Superior temporal gyrus (tissue), 1 donor: Measurements from ENCODE around the gene ATF4.
A peak's percentile ranks its signal among the peaks of the same experiment; 100 is the strongest.
"Not testable (repeated sequence)": the region's sequence is repeated elsewhere in the genome, so short reads cannot be mapped to it uniquely, and the experiment has no call there.

Experiments used
- DNase-seq: peaks from one replicate; pipeline ENCODE4 v3.0.0-alpha.2; 2016; ENCODE audit errors: extremely low spot score

The ATF4 gene

GRCh38 chr22:39510529-39511149 is 9.7 kb upstream of the ATF4 start:
- no peak for DNase-seq

DNA sequence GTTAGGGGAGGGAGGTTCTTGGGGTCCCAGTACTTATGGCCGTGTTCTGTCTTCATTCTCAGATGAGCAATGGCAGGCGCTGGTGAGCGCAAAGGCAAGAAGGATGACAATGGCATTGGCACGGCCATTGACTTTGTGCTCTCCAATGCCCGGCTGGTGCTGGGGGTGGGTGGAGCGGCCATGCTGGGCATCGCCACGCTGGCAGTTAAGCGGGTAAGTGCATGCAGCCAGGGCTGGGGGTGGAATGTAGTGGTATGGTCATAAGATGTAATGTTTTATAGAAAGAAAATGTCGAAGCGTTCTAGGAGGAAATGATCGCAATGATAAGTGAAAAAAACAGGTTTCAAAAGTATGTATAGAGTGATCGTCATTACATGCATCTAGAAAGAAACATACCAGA is 9.1 kb upstream of the ATF4 start:
- no peak for DNase-seq

GRCh38 chr22:39512026-39512425 is 8.3 kb upstream of the ATF4 start:
- no peak for DNase-seq

- no peak for DNase-seq
Observed at GRCh38 chr22:39513791-39514190, 6.6 kb upstream of the ATF4 start.

- DNase-seq, result peak; percentile 84
Observed at GRCh38 chr22:39514373-39514973, 5.9 kb upstream of the ATF4 start.

GRCh38 chr22:39515266-39516050 is 4.9 kb upstream of the ATF4 start:
- no peak for DNase-seq

DNA sequence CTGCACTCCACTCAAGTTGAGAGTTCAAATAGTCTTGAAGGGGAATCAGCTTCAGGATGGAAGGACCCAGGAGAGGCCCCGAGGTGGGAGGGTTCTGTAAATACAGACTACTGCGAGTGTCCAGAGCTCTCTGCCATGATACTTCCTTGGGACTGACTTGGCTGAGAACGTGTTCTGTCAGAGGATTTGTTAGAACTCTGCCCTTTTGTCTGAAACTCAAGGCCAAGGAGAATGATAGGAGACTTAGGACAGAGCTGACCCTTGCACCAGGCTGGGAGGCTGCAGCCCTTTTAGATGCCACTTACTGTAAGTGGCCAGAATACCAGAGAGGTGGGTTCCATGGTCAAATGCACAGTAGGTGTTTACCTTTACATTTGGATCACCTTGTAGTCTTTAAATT is 2.9 kb upstream of the ATF4 start:
- DNase-seq, result no peak

DNA sequence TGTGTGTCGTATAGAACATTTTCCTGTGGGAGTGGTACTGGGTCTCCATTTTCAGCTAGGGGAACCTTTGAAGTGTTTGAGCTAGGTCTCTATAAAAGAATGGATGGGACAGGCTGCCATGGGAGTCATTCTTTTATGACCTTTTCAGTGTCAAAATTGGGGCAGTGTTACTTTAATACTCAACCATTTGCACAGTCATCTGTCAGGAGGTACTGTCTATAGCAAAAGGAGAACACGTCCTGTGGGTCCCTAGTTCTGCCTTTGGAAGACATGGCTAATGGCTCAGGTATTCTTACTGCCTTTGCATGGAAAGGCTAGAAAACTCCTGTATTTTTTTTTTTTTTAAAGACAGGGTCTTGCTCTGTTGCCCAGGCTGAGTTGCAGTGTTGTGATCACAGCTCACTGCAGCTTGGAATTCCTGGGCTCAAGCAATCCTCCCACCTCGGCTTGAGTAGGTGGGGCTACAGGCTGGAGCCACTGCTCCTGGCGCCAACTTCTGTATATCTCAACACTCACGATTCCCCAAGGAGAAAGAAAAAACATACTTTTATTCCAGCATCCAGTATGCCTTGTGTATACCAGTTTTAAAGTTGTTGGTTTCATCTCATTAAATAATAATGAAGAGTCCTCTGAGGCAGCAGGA is 2.1 kb upstream of the ATF4 start:
- DNase-seq, result no peak

GRCh38 chr22:39518996-39519680 is 1.2 kb upstream of the ATF4 start:
- no peak for DNase-seq

DNA sequence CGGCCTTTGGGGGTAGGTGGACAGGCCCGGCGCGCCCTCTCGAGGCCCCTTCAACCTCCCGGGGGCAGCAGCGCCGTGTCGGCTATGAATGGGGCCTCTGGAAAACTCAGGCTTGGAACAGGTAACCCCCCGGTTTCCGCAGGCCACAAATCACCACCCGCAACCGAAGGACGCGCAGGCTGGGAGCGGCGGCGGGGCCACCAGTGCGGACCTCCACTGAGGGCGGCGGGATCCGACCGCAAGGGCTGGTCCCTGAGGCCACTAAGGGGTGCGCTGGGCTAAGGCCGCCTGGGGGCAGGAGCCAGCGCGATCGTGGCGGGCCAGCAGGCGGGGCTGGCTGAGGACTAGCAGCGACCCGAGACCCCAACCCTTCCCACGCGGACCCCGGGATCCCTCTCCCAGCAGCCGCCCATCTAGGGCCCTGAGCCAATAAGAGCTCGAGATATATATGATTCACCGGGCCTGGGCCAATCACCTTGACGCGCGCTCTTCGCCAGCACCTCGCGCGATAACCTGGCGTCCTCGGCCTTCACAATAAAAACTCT is 609 bp upstream of the ATF4 start:
- DNase-seq, result peak; percentile 93

DNA sequence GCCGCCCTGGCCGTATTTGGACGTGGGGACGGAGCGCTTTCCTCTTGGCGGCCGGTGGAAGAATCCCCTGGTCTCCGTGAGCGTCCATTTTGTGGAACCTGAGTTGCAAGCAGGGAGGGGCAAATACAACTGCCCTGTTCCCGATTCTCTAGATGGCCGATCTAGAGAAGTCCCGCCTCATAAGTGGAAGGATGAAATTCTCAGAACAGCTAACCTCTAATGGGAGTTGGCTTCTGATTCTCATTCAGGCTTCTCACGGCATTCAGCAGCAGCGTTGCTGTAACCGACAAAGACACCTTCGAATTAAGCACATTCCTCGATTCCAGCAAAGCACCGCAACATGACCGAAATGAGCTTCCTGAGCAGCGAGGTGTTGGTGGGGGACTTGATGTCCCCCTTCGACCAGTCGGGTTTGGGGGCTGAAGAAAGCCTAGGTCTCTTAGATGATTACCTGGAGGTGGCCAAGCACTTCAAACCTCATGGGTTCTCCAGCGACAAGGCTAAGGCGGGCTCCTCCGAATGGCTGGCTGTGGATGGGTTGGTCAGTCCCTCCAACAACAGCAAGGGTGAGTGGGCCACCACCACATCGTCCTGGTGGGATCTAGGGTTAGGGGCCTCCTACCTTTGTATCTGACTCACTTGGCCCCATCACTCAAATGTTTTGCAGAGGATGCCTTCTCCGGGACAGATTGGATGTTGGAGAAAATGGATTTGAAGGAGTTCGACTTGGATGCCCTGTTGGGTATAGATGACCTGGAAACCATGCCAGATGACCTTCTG is 934 bp downstream of the ATF4 start:
- DNase-seq, result peak; percentile 58

- not testable (repeated sequence) for DNase-seq
Observed at GRCh38 chr22:39522091-39522490, 1.7 kb downstream of the ATF4 start.

DNA sequence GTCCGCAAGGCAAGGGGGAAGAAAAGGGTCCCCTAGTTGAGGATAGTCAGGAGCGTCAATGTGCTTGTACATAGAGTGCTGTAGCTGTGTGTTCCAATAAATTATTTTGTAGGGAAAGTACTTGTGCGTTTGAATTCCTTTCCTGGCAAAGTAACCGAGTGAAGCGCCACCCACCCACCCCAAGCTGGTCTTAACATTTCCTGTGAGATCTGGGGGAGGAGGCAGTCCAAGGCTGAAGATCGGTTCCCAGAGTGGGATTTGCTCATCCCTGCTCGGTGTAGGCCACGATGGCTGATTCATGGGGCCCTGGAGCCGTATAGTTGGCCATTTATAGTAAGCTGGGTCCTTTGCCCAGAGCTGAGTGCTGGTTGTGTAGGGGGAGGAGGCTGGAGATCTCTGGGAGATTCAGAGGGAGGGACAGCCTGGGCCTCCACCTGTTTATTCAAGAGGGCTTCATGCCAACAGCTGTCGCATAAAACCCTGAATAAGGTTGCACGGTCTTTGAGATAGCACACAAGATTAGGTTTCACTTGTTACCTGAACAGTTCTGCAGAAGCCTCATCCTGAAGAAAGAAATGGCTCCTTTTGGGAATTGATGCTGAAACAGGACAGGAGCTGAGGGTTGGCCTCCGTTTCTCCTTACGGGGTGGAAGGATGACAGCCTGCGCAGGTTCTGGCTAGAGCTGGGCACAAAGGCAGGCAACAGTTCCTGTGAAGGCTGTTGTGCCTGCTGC is 2.4 kb downstream of the ATF4 start:
- DNase-seq, result peak; percentile 55

GRCh38 chr22:39524089-39524752 is 3.9 kb downstream of the ATF4 start:
- no peak for DNase-seq

DNA sequence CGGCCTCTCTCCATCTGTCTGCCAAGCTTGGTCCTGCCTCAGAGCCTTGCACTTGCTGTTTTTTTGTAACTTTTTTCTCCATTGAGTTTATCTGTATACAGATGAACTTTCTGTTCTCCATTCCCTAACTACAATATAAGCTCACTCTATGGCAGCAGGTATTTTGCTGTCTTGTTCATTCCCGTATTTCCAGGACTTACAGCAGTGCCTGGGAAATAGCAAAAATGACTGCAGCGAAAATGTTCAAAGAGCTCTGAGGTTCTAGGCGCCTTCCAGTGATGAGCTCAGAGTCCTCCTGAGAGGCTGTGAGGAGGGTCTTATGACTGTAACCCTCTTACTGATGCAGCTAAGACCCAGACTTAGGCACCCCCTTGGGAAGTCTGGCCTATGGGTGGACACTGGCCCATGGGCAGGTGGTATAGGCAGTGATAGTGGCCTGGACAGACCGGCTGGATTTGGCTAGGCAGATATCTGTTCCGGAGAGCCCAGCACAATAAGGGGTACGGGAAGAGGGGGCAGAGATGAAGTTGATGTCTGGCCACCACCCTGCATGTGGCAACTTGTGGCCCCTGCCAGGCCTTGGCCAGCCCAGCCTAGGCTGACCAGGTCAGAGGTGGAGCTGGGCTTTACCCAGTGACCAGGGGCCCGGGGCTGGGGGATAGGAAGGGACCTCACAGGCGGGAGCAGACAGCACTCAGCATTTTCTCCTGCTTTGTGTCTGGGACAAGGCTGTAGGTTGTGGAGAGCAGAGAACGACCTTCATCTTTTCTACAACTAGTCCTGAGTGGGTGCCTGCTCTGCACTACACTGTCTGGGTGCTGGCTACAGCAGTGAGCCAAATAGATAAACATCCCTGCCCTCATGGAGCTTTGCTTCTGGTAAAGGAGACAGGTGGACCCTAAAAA is 4.6 kb downstream of the ATF4 start:
- DNase-seq, result no peak

DNA sequence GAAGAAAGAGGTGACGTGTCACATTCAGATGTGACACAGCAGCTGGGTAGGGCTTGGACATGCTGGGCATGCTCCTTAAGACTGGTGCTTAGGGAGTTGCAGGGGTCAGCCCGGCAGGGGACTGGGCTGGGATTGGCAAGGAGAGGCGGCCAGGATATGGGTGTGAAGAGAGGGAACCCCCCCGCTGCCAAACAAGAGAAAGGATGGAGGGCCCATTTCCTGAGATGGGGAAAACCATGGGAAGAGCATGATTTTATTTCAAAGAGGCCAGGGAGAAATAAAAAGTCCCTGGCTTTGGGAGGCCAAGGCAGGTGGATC is 5.3 kb downstream of the ATF4 start:
- DNase-seq, result no peak

- DNase-seq, result no peak
Observed at GRCh38 chr22:39526736-39527171, 6.4 kb downstream of the ATF4 start.

DNA sequence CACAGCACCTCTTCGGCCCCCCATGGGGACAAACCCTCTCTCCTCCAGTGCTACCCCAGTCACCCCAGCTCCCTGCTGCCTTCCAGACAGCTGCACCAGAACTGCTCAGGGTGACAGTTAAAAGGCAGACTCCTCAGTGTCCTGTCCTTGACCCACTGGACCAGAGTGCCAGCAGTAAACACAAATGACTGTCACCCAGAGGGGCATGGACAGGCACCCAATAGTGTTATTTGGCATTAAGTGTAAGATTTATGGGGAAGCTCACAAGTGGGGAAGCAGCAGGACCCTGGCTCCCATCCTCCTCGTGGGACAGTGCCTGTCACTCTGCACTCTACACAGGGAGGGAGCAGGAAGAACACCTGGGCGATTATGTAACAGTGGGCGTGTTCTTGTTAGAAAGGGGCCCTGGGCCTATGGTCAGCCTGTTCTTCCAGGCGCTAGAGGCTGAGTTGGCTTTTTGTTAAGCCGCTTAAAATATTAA is 7.2 kb downstream of the ATF4 start:
- DNase-seq, result no peak
